Middle frontal gyrus (tissue), 1 donor: ENCODE results near the gene TSPYL2.

Experiments
- DNase-seq: peaks from one replicate; pipeline ENCODE4 v3.0.0-alpha.2; 2015; ENCODE audit warnings: low spot score; ENCODE audit errors: extremely low spot score

TSPYL2 gene

DNA sequence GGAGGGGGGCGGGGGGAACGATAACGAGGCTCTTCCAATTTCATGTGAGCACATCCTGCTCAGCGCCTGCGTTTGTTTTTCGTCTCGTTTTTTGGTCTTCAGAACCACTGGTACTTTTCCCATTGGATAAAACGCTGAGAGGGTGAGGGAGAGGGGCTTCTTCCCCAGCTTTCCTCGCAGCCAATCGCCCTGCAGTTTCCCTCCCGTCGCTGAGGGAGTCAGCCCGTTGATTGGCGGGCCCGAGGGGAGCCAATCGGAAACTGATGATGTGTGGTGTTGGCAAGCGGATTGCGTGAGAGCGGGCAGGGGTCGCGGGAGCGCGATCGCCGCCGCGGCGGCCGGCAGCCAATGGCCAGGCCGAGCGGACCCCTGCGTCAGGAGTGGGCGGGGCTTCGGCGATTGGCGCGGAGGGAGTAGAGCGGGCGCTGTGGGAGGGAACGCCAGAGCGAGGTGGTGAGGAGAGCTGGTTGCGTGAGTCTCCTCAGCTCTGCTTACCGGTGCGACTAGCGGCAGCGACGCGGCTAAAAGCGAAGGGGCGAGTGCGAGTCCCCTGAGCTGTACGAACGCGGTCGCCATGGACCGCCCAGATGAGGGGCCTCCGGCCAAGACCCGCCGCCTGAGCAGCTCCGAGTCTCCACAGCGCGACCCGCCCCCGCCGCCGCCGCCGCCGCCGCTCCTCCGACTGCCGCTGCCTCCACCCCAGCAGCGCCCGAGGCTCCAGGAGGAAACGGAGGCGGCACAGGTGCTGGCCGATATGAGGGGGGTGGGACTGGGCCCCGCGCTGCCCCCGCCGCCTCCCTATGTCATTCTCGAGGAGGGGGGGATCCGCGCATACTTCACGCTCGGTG lies at the start of gene TSPYL2:
Gene TSPYL2 (plus strand): TSS at position 443 of the 848 bp plus-strand sequence. CDS start 132 bp downstream, at position 575.
- peak; percentile 89 for DNase-seq

DNA sequence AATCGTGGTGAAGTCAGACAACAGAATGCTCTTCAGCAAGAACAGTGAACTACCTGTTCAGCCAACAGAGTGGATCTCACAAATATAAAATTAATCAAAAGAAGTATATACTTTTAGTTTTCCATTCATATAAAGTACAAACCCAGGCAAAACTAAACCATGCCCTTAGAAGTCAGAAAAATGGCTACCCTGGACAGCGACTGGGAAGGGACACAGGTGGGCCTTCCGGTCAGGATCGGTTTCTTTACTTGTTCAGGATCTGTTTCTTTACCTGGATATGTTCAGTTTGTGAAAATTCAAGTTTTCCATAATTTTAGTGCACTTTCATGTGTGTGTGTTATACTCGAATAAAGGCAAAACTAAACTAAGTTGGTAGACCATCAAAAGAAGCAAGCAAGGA lies 46.0 kb upstream of the TSPYL2 start:
- DNase-seq = no peak

GRCh38 chrX:53039236-53039635 lies 42.9 kb upstream of the TSPYL2 start:
- DNase-seq = no peak

DNA sequence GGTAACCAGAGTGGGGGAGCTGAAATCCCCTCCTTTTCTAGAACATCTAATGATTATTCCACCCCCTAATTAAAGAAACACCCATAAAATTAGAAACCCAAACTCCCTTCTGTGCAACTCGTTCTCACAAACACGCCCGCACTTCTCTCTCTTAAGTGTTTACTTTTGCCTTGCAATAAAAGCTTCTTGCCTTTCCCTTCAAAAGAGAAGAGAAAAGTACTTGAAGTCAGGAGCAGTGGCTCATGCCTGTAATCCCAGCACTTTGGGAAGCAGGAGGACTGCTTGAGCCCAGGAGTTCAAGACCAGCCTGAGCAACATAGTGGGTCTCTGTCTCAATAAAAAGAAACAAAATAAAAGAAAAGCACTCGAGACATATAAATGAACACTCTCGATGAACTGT lies 37.2 kb upstream of the TSPYL2 start:
- DNase-seq = no peak

GRCh38 chrX:53047228-53047627 lies 34.9 kb upstream of the TSPYL2 start:
- no peak for DNase-seq

GRCh38 chrX:53048169-53049126 lies 33.7 kb upstream of the TSPYL2 start, which contains the start of gene GPR173:
GPR173 (plus strand) TSS chrX:53048789; CDS start chrX:53076622, 27,833 bp downstream.
- DNase-seq = peak; percentile 16

DNA sequence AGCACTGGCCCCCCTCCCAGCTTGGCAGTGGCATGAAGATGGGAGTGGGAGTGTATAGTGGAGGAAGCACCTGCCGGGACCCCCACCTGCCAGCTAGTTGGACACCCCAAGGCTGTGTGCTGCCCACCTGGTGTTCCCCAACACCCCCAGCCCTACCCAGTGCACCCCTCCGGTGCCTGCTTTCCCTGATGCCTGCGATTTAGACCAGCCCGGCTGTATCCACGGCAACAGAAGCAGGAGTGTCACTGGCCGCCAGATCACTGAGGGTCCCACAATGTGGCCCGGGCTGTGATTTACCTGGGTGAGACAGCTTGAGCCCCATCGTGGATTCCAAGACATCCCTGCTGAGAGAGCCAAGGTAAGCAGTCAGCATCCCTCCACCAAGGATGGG lies 33.0 kb upstream of the TSPYL2 start:
- no peak for DNase-seq

DNA sequence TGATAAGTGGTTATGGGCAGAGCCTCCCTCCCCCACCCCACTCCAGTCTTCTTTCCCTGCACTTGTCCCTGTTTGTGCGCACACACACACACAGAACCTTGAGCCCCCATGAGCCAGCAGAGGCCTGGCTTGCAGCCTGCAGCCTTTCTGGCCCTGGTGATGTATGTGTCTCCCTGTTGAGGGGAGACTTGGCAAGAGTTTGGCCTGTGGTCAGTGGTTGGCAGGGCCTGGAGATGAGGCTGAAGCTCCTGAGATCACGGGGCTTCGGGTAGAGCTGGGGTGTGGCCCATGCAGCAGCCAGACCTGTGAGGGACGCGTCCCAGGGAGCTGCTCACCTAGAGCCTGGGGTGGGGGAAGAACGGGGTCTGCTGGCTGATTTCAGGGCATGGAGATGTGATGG lies 31.3 kb upstream of the TSPYL2 start:
- no peak for DNase-seq

GRCh38 chrX:53055244-53055849 lies 26.8 kb upstream of the TSPYL2 start:
- DNase-seq = no peak

GRCh38 chrX:53056292-53056691 lies 25.9 kb upstream of the TSPYL2 start:
- DNase-seq = no peak

GRCh38 chrX:53065104-53065503 lies 17.1 kb upstream of the TSPYL2 start:
- DNase-seq = no peak

- no peak for DNase-seq
Observed at GRCh38 chrX:53071064-53071463, 11.1 kb upstream of the TSPYL2 start.

DNA sequence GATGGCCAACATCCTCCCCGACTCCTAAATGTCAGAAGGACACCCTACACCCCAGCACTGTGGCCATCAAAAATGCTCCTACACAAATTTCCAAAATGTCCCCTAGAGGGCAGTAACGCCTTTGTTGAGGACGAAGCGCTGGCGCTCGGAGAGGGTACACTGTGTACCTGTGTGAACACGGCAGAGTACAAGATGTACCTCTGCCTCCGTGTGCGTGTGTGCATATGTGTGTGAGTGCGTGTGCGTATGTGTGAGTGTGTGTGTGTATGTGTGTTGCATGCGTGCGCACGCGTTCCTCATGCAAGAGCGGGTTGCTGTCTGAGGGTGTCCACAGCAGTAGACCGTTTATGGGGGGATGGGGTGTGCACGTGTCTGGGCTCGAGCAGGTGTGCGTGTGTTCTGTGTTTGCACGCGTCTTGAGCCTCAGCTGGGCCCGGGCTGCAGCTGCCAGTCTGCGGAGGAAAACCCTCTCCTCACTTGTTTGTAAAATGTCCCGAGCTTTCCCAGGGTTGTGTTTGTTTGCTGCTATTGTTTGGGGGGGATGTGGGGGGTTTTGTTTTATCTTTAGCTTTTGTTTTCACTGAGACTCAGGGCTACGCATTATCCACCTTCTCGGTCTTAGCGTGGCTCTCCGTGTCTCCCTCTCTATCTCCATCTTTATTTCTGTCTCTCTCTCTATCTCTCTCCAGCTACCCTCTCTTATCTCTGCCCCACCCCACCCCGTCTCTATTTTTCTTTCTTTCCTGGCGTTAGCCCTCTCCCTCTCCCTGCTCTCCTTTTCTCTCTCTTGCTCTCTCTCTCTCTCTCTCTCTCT lies 10.4 kb upstream of the TSPYL2 start:
- DNase-seq = peak; percentile 42

DNA sequence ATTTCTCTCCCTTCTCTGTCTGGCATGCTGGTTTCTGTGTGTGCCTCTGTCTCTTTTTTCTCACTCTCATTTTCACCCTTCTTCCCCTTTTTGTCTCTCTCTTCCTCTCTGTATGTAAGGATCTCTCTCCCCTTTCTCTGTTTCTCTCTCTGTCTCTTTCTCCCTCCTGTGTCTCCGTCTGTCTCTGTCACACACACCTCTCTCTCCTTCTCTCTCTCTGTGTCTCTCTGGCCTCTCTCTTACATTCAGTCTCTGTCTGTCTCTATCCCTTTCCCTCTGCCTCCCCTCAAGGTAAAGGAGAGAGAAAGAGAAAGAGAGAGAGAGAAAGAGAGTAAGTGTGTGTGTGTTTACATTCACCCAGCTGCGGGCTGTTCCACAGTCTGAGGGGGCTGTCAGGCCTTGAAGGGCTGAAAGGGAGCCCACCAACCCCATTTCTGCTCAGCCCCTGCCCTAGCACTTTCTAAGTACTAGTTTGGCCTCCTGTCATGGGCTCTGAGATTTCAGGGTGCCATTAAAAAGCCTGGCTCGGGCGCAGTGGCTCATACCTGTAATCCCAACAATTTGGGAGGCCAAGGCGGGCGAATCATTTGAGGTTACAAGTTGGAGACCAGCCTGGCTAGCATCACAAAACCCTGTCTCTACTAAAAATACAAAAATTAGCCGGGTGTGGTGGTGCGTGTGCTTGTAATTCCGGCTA lies 9.6 kb upstream of the TSPYL2 start:
- no peak for DNase-seq

DNA sequence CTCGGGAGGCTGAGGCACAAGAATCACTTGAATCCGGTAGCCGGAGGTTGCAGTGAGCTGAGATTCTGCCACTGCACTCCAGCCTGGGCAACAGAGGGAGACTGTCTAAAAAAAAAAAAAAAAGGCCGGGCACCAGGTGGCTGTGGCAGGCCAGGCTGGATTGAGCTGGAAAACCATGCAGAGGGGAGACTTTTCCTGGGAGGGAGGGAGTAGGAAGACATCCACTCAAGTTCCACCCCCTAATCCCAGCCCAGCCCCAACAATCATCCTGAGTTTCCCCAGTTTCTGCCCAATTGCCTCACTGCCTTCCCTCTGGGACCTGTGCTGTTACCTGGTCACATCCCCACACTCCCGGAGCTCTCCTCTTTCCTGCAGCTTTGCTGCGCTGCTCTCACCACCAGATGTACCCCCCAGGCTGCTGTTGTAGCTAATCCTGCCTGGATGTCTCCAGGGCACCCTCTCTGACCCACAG lies 9.0 kb upstream of the TSPYL2 start:
- DNase-seq = no peak

DNA sequence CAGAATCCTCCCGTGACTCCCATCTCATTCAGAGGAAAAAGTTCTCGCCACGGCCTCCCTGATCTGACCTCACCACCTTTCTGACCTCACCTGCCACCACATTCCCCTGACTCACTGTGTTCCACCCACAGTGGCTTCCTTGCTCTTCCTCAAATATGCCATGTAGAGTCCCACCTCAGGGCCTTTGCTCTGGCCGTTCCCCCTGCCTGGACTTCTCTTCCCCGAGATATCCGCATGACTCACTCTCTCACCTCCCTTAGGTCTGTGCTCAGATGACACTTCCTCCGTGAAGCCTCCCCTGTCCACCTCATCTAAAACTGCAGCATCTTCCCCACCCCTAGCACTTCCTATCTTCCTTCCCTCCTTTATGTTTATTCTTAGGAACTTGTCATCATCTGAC lies 7.2 kb upstream of the TSPYL2 start:
- DNase-seq = no peak

DNA sequence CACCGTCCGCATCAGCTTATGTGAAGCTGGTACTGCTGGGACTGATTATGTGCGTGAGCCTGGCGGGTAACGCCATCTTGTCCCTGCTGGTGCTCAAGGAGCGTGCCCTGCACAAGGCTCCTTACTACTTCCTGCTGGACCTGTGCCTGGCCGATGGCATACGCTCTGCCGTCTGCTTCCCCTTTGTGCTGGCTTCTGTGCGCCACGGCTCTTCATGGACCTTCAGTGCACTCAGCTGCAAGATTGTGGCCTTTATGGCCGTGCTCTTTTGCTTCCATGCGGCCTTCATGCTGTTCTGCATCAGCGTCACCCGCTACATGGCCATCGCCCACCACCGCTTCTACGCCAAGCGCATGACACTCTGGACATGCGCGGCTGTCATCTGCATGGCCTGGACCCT lies 5.5 kb upstream of the TSPYL2 start:
- no peak for DNase-seq

DNA sequence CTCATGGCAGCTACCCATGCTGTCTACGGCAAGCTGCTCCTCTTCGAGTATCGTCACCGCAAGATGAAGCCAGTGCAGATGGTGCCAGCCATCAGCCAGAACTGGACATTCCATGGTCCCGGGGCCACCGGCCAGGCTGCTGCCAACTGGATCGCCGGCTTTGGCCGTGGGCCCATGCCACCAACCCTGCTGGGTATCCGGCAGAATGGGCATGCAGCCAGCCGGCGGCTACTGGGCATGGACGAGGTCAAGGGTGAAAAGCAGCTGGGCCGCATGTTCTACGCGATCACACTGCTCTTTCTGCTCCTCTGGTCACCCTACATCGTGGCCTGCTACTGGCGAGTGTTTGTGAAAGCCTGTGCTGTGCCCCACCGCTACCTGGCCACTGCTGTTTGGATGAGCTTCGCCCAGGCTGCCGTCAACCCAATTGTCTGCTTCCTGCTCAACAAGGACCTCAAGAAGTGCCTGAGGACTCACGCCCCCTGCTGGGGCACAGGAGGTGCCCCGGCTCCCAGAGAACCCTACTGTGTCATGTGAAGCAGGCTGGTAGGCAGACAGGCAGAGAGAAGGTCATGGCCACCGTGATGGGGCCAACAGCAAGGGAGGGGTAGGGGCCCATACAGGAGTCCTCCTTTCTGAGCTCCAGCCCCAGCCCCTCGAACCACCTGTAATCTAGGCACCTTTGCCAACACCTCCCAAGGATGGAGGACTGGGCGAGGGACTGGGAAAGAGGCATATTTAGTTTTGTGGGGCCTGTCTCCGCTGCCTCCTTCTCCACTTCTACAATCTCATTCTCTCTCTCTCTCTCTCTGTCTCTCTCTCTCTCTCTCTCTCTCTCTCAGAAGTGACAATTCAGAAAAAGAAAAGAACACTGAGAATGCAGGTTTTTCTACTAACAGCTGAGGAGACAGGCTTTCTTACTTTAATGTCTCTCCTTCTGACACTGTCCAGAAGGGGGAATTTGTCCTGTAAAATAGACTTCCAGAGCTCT lies 4.7 kb upstream of the TSPYL2 start:
- no peak for DNase-seq

- no peak for DNase-seq
Observed at GRCh38 chrX:53078943-53079342, 3.2 kb upstream of the TSPYL2 start.
